IPS-NIHi11 (cell line): Measurements from ENCODE around the gene HEATR1.
A peak's percentile ranks its signal among the peaks of the same experiment; 100 is the strongest.
"Not testable (repeated sequence)": the region's sequence is repeated elsewhere in the genome, so short reads cannot be mapped to it uniquely, and the experiment has no call there.

Experiments
- DNase-seq: peaks from one replicate; pipeline ENCODE4 v3.0.0; 2012; ENCODE audit warnings: mixed read lengths, low spot score

HEATR1 gene, protein sequence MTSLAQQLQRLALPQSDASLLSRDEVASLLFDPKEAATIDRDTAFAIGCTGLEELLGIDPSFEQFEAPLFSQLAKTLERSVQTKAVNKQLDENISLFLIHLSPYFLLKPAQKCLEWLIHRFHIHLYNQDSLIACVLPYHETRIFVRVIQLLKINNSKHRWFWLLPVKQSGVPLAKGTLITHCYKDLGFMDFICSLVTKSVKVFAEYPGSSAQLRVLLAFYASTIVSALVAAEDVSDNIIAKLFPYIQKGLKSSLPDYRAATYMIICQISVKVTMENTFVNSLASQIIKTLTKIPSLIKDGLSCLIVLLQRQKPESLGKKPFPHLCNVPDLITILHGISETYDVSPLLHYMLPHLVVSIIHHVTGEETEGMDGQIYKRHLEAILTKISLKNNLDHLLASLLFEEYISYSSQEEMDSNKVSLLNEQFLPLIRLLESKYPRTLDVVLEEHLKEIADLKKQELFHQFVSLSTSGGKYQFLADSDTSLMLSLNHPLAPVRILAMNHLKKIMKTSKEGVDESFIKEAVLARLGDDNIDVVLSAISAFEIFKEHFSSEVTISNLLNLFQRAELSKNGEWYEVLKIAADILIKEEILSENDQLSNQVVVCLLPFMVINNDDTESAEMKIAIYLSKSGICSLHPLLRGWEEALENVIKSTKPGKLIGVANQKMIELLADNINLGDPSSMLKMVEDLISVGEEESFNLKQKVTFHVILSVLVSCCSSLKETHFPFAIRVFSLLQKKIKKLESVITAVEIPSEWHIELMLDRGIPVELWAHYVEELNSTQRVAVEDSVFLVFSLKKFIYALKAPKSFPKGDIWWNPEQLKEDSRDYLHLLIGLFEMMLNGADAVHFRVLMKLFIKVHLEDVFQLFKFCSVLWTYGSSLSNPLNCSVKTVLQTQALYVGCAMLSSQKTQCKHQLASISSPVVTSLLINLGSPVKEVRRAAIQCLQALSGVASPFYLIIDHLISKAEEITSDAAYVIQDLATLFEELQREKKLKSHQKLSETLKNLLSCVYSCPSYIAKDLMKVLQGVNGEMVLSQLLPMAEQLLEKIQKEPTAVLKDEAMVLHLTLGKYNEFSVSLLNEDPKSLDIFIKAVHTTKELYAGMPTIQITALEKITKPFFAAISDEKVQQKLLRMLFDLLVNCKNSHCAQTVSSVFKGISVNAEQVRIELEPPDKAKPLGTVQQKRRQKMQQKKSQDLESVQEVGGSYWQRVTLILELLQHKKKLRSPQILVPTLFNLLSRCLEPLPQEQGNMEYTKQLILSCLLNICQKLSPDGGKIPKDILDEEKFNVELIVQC (N-terminal part only)

DNA sequence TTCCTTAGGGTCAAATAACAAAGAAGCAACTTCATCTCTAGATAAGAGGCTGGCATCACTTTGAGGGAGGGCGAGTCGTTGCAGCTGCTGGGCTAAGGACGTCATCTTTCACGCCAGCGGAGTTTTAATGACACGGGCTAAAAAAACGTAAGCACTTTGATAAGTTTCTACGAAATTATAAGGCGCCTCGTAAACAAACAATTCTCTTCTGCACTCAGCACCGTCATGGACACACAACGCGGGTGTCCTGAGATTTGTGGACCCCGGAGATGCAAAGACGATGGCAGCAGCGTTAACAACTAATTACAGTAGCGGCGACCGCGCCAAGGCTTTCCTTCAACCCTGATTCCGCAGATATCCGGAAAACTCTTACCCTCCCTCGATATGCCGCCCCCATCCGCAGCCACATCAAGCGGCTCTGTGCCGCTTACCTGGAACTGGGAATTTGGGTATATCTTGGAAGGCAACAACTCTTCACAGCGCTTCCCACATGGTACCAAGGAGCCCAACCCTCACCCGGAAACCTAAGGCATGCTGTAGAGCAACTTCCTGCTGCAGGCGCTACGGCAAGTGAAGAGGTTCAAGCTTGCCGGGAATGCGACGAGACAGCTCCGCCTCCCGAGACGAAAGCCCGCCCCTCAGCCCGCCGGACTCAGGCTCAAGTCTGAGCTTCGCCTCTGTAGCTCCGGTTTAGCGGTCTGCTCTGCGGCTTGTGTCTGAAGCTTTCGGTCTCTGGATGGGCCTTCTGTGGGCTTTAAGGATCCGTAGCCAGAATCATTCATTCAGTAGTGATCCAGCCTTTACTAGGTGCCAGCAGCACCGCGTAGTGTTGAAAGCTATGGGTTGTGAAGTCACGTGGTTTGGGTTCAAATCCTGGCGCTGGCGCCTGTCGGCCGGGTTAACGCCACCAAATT lies at the start of gene HEATR1:
TSS of gene HEATR1 (minus strand) at position 526 of the 914 bp plus-strand sequence. CDS start at position 105, 421 bp downstream.
- peak; percentile 89 for DNase-seq

GRCh38 chr1:236645016-236645680 lies 40.8 kb upstream of the HEATR1 start:
- DNase-seq, result no peak

GRCh38 chr1:236642763-236643162 lies 38.4 kb upstream of the HEATR1 start:
- no peak for DNase-seq

DNA sequence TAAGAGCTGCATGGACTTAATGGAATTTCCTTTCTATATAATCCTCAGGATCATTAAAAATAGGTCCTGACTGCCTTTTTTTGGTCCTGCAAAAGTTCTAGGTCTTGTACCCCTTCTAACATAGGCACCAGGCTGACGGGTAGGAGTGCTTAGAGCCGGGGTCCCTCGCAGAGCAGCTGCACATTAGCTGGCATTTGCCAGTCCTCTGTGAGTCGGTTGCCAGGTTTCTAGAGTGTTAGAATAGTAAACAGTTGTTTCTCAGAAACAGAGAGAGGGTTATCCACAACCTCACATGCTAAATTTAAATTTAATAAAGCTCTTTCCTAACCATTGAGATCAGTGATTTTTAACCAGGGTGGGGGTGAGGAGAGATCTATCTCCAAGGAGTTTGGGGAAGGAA lies 35.4 kb upstream of the HEATR1 start:
- no peak for DNase-seq

GRCh38 chr1:236638945-236639344 lies 34.6 kb upstream of the HEATR1 start:
- DNase-seq, result no peak

DNA sequence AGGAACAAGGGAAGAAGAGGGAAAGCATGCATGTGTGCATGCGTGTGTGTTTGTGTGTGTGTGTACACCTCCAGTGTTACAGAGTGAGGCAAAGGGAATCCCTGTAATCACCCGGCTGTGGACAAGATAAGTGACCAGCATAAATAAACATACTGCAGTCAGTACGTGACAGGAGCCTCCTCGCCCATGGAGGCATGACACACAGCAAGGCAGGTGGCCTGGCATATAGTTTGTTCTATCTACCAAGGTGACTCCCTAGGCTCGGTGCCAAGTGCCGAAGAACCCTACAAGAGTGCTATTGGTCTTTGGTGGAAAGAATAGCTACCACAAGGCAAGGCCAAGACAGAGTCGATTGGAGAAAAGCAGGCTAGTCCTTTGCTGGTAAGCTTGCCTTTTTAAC lies 31.7 kb upstream of the HEATR1 start:
- DNase-seq, result no peak

DNA sequence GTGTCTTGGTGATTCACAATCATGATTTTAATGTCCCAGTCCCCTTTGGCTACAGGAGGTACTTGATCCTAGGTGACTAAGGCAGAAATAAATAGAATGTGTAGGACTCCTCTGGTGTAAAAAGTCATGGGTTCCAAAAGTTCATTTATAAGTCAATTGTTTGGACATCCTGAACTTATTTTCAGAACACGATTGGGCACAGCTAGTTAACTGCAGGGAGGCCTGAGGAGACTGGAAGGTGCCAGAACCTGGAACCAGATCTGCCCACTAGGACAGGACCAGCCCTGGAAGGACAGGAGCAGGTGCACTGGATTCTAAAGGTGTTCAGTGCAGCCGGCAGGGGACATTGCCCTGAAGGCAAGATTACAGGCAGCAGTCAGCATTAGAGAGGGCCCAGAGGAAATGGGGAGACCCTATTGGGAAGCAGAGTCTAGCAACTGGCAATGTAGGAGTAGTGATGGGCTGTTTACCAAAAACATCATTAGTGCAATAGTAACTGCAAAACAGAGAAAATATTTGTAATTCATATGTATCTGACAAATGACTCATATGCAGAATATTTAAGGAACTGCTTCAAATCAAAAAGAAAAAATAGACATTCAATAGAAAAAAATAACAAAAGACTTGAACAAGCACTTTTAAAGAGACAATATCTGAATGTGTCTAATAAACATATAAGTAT lies 23.6 kb upstream of the HEATR1 start:
- DNase-seq, result no peak

DNA sequence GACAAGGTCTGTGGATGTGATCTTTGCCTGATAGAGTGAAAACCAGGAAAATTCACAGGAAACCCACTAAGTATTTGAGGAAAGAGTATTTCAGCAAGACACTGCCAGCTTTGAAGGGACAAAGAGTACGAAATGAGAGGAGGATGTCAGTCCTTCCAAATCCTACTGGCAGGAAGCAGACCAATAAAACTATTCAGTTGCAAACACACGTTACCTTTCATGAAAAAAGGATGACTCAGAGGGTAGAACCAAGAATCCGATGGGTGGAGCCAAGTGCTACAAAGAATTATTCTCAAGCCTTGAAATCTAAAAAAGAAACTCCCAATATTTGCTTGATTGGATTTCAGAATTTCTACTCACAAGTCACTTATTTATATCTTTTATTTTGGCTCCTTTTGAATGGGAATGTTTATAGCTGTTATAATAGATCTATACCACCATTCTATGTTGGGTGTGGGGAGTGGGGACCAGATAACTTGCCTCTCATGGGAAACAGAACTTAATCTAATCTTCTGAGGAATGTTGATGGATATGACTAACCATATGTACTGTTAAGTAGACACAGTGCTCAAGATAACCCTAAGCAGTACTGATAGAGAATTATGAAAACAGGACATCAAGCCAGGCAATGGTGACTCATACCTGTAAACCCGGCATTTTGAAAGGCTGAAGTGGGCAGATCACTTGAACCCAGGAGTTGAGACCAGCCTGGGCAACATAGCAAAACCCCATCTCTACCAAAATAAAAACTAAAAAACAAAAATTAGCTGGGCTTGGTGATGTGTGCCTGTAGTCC lies 19.3 kb upstream of the HEATR1 start:
- DNase-seq, result no peak

DNA sequence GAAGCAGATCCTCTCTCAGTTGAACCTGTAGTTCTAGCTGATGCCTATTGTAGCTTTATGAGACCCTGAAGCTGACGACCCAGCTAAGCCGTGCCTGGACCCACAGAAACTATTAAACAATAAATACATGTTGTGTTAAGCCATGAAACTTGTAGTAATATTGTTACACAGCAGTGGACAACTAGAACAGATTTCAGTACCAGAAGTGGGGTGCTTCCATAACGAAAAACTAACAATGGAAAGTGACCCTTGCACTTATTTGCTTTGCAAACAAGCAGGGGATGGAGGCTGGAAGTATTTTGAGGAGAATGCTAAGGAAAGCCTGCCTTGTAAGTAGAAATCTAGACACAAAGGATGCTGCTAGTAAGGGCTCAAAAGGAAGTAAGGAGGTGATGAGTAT lies 18.1 kb upstream of the HEATR1 start:
- no peak for DNase-seq

DNA sequence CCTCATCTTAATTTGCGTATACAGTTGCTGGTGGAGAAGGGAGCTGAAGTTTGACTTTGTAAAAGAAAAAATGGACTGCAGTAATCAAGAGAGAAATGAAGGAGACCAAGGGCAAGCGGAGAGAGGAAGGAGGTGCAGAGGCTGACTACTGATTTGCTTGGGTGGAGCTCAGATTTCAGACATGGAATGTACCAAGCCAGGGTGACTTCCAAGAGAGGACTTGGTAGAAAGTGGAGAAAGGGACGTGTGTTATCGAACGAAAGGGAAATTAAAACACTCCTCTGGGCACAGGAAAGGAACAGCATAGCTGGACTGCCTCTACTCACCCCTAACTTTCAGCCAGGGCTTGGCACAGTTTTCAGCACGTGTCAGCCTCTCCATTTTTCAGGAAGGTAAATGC lies 15.1 kb upstream of the HEATR1 start:
- DNase-seq, result no peak

GRCh38 chr1:236618507-236618906 lies 14.2 kb upstream of the HEATR1 start:
- DNase-seq, result no peak

DNA sequence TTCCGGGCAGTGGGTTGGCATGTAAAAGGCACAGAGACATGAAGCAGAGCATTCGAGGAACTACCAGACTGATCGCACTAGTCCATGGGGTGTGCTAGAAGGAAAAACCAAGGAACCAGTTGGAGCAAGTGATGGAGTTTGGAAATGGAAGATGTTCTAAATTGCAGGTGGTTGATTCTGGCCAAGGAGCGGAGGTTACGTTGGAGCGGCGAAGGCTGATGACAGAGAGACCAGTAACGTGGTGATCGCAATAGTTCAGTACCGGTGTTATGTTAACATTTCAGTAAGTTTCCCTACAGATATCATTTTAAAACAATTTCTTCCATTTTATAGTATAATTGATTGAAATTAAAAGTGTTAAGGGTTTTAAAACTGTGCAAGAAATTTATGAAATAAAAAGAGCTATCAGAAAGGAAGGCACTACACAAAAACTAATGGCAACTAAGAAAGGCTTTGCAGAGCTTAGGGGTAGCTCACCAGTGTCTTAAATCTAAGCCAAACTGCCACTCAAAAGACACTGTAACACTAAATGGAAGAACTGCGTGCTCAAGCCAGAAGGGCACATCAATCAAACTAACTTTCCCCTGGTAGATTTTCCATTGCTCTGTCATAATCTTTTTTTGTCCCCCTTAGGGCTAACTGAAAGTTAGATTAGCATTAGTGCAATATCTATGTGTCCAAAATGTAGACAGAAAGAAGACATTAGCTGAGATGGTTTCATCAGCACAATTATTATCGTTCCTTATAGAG lies 11.3 kb upstream of the HEATR1 start:
- DNase-seq, result no peak

DNA sequence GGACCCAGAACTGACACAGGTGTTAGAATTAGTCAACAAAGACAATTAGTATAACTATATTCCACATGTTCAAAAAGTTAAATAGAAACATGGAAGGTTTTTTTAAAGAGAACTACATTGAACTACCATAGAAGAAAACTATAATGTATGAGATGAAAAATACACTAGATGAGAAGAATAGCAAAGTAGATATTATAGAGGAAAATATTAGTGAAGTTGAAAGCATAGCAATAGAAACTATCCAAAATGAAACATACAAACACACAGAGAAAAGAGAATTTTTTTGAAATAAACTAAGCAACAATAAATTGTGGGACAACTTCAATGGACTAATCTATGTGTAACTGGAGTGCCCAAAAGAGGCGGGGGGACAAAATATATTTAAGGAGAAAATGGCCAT lies 8.0 kb upstream of the HEATR1 start:
- no peak for DNase-seq

- DNase-seq, result peak; percentile 58
Observed at GRCh38 chr1:236608930-236609726, 4.8 kb upstream of the HEATR1 start.

GRCh38 chr1:236607597-236607996 lies 3.3 kb upstream of the HEATR1 start:
- DNase-seq, result not testable (repeated sequence)

- no peak for DNase-seq
Observed at GRCh38 chr1:236604905-236605806, 840 bp upstream of the HEATR1 start.
